Mesenteric fat pad (tissue), 1 donor: ENCODE results near the gene HOXB5. TPM values are rescaled to one million over a fixed set of nuclear protein-coding genes. Genes with fewer than 3 reads are reported as not detected.

Source experiments
- DNase-seq: peaks from one replicate; pipeline ENCODE4 v3.0.0-alpha.2; 2020; ENCODE audit warnings: low spot score
- total RNA-seq: library from RNA; stranded (reverse); fragmentation: NEBNext Ultra II Directional; extraction: Animal tissue kit (Norgen Biotek cat#: 25700); gene quantifications from one replicate; pipeline ENCODE4 v1.2.1, GENCODE V29; 2021
- donor health status: DM: yes; HTN: yes; CAD: no.

HOXB5 gene
- total RNA-seq, 1 donor from 2014 or later: 2.0 TPM

DNA sequence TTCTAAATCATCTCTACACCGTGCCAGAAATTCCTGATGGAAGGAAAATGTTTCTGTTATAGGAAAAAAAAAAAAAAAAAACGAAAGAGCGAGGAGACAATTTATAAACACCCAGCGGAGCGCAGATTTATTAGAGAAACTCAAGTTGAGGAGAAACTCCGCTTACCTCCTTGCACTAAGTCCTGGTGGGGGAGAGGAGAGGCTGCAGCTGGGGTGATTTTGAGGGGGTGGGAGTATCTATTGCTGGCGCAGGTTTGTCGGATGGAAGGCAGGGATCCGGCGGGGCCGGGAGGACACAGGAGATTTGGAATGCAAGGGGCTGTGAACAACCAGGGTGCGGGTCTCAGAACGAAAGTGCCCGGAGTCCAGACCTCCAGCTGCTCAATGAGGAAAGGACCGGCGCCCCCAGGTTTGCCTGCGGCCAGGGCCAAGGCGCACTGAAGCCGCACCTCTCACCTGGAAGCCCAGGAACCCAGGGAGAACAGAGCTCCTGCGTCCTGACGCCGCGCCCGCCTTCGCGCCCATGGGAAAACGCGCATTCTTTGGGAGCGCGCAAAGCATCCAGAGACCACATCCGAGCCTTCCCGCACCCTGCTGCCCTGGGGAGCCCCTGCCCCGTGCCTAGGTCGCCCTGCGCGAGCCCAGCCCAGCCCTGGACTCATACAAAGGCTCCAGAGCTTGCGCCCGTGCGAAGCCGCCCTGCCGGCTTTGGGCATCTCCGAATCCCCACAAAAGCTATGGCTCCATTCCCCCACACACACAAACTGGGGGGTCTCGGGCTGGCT is 24.1 kb upstream of the HOXB5 start:
- no peak for DNase-seq

DNA sequence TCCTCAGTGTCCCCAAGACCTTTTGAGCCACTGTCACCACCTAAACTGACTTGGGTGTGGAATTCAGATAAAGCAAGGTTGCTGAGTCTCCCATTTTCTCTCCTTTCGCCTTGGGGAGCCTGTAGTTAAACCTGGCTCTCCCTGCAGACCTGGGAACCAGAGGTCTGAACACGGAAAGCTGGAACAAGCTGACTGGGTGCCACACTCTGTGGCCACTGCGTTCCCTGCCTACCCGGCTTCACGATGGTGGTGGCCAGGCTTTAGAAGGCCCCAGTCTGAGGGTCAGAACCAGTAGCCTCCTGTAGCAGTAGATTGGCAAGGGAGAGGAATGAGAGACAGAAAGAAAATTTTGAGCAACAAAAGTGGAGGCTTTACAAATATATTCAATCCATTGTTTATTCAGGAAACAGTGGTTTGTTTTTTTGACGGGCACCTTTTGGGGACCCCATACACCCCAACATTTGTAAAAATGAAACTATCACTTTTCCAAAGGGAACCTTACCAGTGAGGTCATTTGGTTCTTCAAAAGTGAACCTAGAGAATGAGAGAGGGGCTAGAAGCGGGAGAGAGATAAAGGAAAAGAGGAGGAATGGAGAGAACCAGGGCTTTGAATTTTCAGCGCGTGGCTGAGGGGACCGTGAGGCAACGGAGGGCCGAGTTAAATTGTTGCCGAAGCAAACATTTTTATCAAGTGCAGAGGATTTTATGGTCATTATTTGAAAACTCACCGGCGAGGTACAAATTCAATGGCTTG is 23.3 kb upstream of the HOXB5 start:
- DNase-seq: no peak

DNA sequence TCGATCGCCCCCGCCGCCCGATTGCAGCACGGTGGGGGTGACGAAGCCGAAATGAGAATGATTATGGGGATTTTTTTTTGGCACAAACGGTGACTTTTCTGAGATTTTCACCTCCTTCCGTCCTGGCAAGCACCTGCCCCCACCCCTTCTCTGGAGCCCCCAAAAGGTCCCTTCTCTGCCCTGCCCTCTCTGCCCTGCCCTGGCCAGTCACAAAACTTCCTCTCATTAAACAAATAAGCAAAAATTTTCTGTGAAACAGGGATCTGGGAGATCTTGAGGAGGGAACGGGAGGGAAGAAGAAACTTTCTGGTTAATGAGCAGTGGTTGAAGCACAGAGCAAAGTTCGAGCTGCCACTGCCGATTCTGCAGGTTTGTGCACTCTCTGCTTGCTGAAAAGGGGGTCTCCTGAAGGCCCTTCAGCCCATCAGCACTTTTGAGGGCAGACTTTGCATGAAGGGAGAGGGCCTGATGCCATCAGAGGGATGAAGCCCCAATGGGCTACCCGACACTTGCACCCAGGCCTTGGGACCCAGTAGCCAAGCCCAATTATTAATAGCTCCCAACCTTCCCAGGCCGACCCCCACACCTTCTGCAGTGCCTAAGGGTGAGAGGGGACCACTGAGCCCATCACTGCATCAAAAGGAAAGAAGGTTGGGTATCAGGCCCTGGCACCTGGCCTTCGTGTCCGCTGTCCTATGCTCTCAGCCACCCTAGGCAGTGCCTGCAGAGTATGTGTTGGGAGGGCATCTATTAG is 22.6 kb upstream of the HOXB5 start:
- DNase-seq: no peak

GRCh38 chr17:48615047-48615962 is 21.7 kb upstream of the HOXB5 start, which contains the start of gene HOXB8:
Gene HOXB8 (minus strand): TSS chr17:48615292. CDS start chr17:48614704, 588 bp downstream.
- no peak for DNase-seq

DNA sequence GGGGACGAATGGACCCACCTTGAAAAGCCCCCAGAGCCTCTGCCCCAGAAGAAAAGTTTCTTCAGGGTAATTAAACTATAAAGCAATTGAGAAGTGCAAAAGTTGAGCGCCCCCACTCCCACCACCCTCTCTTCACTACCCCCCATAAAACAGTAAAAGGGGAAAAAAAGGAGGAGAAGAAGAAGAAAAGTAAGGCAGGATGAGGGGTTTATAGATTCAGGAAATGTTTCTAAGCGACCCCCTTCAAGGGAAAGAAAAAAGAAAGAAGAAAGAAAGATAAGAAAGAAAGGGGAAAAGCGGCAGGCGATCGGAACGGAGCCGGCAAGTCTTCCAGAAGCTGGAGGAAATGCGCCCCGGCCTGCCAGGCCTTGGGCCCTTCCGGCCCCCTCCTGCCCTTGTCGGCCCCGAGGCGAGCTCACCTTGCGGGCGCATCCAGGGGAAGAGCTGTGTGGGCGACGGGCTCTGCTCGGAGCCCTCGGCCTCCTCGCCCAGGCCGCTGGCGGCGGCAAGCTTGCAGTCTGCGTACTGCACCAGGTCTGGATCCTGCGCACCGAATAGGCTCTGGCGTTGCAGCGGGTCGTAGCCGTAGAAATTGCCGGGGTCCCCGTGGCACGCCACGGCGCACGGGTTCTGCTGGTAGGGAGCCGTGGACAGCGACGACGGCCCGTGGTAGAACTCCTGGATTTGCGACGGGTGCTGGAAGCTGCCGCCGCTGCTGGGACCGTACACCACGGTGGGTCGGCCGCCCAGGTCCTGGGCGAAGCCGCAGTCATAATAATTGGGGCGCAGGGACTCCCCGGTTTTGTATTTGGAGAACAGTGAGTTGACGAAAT is 20.5 kb upstream of the HOXB5 start:
- DNase-seq: no peak

GRCh38 chr17:48612854-48613691 is 19.5 kb upstream of the HOXB5 start:
- no peak for DNase-seq

GRCh38 chr17:48612456-48612853 is 18.9 kb upstream of the HOXB5 start:
- no peak for DNase-seq

- DNase-seq: no peak
These were observed 18.3 kb upstream of the HOXB5 start for GRCh38 chr17:48611681-48612455.

DNA sequence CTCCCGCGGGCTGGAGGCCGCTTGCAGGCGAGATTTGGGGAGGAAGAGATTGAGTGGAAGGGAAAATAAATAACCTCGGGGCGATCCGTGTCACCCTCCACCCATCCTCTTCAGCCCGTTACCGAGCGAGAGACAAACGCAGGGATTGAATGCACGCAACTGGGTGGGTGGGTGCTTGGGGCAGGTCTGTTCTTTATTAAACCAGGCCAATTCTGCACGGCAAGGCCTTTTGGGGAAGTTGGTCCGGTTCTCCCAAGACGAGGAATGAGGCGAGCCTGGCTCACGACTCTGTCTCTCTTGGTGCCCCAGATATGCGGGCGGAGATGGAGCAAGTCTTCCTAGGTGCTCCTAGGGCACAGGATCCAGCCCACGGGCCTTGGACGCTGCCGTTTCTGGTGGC is 17.6 kb upstream of the HOXB5 start:
- no peak for DNase-seq

- no peak for DNase-seq
These were observed 17.0 kb upstream of the HOXB5 start, which contains the start of gene HOXB7 for GRCh38 chr17:48610282-48611211. Gene HOXB7 (minus strand): TSS chr17:48611017. CDS start chr17:48610918, 99 bp downstream.

- no peak for DNase-seq
These were observed 16.2 kb upstream of the HOXB5 start for GRCh38 chr17:48609759-48610281.

- no peak for DNase-seq
These were observed 15.5 kb upstream of the HOXB5 start for GRCh38 chr17:48609033-48609432.

- DNase-seq: no peak
These were observed 14.9 kb upstream of the HOXB5 start for GRCh38 chr17:48608494-48608834.

- no peak for DNase-seq
These were observed 13.5 kb upstream of the HOXB5 start for GRCh38 chr17:48606892-48607614.

GRCh38 chr17:48605991-48606891 is 12.7 kb upstream of the HOXB5 start:
- DNase-seq: no peak
